Measurements from ENCODE around the gene OR13H1. TPM values are rescaled to one million over a fixed set of nuclear protein-coding genes. Genes with fewer than 3 reads are reported as not detected.
"Not testable (repeated sequence)": the region's sequence is repeated elsewhere in the genome, so short reads cannot be mapped to it uniquely, and the experiment has no call there.

The OR13H1 gene, protein sequence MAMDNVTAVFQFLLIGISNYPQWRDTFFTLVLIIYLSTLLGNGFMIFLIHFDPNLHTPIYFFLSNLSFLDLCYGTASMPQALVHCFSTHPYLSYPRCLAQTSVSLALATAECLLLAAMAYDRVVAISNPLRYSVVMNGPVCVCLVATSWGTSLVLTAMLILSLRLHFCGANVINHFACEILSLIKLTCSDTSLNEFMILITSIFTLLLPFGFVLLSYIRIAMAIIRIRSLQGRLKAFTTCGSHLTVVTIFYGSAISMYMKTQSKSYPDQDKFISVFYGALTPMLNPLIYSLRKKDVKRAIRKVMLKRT
- not detected in 2 replicates for total RNA-seq

DNA sequence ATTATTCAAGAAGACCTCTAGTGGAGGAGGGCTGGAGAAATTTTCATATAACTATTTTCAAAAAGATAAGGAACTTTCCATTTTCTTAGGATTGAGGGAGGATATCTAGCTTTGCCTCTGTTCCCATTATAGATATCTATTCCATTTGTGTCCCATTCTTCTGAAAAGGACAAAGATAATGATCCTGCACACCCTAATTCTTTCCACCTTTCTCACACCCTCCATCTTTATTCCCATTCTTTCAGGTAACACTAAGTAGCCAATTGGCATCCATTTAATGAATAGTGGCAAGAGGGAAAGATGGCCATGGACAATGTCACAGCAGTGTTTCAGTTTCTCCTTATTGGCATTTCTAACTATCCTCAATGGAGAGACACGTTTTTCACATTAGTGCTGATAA, at the start of gene OR13H1:
Gene OR13H1, plus strand, starts transcription at position 301 of the 400 bp plus-strand sequence. Its CDS starts 0 bp downstream, at position 301.
- intact Hi-C loops (cut with micrococcal nuclease): no loop called here

DNA sequence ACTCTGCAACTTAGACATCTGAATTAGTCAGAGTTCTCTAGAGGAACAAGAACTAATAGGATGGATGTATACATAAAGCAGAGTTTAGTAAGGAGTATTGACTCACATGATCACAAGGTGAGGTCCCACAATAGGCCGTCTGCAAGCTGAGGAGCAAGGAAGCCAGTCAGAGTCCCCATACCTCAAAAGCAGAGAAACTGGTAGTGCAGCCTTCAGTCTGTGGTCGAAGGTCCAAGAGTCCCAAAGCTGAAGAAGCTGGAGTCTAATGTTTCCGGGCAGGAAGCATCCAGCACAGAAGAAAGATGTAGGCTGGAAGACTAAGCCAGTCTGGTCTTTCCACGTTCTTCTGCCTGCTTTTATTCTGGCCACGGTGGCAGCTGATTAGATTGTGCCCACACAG, 42.3 kb upstream of the OR13H1 start:
- intact Hi-C loops (cut with micrococcal nuclease): not testable (repeated sequence)

DNA sequence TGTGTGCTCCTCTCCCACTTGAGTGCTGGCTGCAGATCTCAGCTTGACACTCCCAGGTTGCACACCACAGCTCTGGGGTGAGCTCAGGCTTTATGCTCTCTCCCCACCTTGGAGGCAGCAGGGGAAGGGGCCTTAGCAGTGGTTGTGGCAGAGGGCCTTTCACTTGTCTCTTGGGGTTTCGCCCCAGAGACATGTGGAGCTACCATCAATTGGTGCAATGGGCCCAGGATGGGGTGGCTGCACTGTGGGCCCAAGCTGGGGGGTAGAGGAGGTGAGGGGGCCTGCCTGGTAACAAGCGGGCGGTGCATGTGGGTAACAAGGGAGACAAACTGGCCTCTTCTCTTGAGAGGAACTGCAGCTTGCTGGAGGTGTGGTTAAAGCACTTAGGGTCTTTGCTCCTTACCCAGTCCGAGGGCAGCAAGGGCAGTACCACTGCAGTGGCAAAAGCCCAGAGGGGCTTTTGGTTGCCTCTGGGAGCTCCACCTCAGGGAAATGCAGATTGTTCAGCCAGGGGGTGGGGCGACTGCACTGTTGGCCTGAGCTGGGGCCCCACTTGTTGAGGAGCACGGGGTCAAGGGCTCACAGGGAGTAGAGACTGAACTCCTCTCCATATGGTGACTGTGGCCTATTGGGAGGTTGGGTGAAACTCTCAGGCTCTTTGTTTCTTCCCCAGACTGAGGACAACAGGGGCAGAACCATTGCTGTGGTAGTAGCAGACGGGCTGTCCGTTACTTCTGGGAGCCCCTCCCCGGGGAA, 30.5 kb upstream of the OR13H1 start:
- intact Hi-C loops (cut with micrococcal nuclease): no loop called here

DNA sequence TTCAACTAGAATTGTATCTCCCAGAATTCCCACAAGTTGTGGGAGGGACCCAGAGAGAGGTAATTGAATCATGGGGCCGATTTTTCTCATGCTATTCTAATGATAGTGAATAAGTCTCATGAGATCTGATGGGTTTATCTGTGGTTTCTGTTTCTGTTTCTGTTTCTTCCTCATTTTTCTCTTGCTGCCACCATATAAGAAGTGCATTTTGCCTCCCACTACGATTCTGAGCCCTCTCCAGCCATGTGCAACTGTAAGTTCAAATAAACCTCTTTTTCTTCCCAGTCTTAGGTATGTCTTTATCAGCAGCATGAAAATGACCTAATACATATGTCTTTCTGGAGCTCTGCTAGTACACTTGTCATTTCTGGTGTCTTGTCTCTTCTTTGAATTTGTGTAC, 22.1 kb upstream of the OR13H1 start:
- intact Hi-C loops (cut with micrococcal nuclease): no loop called here

DNA sequence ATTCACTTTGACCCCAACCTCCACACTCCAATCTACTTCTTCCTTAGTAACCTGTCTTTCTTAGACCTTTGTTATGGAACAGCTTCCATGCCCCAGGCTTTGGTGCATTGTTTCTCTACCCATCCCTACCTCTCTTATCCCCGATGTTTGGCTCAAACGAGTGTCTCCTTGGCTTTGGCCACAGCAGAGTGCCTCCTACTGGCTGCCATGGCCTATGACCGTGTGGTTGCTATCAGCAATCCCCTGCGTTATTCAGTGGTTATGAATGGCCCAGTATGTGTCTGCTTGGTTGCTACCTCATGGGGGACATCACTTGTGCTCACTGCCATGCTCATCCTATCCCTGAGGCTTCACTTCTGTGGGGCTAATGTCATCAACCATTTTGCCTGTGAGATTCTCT, 344 bp downstream of the OR13H1 start:
- intact Hi-C loops (cut with micrococcal nuclease): no loop called here

DNA sequence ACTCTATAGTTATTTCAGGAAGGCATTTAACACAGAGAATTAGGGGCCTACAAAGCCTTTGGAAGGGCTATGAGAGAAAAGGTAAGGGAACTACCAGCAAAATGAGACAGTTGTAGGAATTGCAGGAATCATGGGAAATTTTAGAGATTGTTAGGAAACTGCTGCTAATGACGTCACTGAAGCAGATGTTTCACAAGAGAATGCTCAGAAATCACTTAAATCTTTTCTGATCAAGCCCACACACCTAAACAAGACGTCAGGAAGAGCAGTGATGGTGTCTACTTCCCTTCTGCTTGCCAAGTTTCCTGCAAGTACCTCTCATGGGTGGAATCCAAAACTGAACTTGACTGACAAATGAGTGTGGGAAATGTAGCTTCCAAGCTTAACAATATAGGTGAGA, 5.1 kb downstream of the OR13H1 start:
- intact Hi-C loops (cut with micrococcal nuclease): no loop called here

DNA sequence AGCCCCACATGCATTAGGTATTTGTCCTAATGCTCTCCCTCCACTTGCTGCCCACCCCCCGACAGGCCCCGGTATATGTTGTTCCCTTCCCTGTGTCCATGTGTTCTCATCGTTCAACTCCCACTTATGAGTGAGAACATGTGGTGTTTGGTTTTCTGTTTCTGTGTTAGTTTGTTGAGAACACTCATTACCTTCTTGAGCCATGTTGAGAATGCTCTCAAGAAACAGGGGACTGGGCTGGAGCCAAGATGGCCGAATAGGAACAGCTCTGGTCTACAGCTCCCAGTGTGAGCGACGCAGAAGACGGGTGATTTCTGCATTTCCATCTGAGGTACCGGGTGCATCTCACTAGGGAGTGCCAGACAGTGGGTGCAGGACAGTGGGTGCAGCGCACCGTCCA, 8.6 kb downstream of the OR13H1 start:
- intact Hi-C loops (cut with micrococcal nuclease): not testable (repeated sequence)

DNA sequence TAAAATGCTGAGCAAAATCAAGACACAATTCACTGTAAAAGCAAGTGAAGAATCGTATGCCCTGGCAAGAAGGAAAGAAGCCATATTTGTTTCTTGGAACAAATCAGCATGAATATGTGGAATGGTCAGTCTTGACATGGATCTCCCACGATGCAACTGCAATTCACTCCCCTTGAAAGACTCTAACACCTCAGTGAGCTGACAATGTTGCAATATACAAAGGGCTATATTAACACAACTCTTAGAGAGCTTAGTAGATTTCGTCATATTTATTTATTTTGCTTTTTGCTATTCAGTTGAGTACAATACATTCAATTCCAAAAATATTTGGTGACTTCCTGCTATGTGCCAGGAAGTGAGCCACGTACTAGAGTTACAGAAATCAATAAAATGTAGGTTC, 14.7 kb downstream of the OR13H1 start:
- intact Hi-C loops (cut with micrococcal nuclease): no loop called here

DNA sequence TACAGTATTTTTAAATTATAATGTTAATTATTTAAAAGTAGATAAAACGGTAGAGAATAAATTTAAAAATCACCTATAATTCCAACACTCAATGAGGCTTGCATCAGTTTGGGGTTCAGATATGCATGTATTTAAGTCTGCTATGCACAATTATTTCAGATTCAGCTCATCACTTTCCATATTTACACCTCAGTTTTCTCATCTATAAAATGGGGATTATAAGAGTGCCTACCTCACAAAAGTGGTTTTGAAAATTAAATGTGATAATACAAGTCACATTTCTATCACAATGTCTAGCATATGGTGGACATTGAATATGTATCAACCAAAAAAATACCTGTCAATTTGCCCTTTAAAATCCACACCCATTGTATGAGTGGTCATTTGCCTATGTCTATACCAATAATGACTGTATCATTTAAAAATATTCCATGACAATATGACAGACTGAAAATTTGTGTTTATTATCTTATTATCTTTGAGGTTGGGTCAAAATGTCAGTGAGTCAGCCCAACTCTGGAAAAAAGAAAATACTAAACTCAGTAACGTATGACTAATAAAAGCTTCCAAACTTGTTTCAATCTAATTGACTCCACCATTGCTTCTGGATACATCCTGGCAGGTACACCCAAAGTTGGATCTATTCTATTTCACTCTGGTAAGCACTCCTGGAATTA, 20.8 kb downstream of the OR13H1 start:
- intact Hi-C loops (cut with micrococcal nuclease): no loop called here

DNA sequence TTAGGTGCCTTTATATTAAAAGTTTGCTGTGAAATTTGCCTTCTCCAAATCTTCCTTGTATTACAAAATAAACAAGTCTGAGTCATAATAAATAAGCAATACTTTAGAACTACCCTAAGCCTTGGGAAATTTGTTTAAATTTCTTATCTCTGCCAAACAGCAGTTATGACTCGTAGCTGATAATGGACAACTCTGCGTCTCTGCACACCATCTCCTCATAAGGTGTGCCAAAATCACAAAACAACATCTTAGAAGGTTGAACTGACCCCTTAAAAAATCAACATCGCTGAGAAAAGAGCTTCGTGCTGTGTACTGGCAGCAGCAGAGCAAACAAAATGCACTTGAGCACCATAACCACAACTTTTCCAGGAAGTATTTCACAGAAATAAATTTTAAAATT, 22.0 kb downstream of the OR13H1 start:
- intact Hi-C loops (cut with micrococcal nuclease): no loop called here

DNA sequence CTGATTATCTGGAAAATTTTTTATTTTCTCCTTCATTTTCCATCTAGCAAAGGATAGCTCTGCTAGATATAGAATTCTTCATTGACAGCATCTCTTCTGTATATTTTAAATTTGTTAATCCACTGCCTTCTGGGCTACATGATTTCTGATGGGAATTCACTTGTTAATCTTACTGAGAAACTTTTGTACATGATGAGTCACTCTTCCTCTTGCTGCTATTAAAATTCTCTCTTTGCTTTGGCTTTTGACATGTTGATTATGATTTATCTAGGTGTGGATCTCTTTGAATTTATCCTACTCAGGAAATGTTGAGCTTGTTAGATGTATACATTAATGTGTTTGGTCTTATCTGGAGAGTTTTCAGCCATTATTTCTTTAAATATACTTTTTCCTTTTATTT, 27.5 kb downstream of the OR13H1 start:
- intact Hi-C loops (cut with micrococcal nuclease): no loop called here

DNA sequence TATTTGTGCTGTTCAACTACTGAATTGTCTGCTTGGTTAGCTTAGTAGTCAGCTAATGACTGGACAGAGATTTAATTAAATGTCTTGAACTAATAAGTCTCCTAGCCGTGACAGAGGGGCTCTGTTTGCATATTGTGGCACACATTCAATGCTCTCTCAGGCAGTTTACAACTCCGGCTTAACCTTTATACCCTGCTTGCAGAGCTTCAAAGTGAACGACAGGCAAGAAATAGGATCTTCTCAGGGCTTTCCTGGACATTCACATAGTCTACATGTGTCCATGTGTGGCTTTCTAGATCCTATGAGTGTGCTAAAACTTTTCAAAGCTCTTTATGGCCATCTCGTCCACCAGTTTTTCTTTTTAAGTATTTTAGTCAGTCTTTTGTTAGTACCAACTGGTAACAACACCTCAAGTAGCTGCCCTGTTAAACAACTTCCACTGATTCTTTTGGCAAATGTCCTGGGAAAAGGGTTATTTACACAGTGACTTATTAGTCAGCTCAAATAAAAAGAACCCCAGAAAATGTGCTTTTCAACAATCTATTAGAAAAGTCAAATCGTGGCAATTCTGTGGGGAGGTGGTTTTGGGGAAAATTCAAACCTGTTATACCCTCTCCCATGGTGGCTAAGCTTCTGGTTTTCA, 28.6 kb downstream of the OR13H1 start:
- intact Hi-C loops (cut with micrococcal nuclease): no loop called here

DNA sequence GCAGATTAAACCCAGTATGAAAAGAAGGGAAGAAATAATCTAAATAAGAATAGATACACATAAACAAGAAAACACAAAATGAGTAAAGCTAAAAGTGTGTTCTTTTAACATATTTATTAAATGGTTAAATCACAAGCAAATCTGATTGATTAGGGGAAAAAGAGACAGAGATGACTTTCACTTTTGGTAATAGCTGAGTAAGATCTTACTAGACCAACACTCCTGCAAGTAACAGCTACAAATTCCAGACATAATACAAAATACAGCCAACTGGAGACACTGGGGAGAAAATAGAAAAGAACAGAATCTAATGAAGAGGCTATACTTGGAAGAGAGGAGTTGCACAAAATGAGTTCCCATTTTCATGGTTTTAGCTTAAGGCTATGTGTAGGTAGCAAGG, 33.5 kb downstream of the OR13H1 start:
- intact Hi-C loops (cut with micrococcal nuclease): no loop called here

DNA sequence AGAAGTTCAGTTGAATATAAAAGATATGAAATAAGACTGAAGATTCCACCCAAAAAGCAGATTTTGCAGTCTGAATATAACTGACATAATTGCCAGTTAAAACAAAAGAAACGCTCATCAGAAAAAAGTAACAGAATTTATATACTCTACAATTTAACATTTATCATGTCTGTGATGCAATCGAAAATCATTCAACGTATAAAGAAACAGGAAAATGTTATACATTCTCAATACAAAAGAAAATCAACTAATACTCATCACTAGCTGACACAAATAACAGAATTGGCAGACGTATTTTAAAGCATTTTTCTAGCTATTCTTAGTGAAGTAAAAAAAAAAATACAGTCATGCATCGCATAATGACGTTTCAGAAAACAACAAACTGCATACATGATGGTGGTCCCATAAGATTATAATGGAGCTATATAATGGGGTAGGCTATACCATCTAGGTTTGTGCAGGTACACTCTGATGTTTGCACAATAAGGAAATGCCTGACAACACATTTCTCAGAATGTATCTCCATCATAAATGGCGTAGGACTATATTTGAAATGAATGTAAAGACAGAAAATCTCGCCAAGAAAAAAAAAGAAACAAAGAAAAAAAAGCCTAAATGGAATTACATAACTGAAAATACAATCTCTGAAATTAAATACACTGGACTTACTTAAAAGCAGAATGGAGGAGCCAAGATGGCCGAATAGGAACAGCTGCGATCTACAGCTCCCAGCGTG, 34.3 kb downstream of the OR13H1 start:
- intact Hi-C loops (cut with micrococcal nuclease): no loop called here

DNA sequence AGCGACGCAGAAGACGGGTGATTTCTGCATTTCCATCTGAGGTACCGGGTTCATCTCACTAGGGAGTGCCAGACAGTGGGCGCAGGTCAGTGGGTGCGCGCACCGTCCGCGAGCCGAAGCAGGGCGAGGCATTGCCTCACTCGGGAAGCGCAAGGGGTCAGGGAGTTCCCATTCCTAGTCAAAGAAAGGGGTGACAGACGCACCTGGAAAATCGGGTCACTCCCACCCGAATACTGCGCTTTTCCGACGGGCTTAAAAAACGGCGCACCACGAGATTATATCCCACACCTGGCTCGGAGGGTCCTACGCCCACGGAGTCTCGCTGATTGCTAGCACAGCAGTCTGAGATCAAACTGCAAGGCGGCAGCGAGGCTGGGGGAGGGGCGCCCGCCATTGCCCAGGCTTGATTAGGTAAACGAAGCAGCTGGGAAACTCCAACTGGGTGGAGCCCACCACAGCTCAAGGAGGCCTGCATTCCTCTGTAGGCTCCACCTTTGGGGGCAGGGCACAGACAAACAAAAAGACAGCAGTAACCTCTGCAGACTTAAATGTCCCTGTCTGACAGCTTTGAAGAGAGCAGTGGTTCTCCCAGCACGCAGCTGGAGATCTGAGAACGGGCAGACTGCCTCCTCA, 35.0 kb downstream of the OR13H1 start:
- intact Hi-C loops (cut with micrococcal nuclease): not testable (repeated sequence)

DNA sequence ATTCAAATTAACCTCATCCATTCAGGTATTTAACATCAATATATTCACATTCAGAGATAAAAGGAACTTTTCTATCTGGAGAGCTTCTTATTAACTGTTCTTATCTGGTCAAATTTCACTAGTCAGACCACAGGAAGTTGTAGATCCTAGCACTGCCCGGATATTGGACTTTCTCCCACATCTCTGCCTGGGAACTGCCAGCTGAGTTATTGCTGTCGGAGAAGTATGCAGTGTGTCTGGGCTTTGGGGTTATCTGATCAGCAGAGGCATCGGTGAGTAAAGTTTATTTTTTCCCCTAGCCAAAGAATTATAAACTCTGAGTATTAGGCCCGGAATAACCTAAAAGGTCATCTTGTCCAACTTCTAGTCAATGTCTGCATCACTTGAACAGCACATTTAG, 45.1 kb downstream of the OR13H1 start:
- intact Hi-C loops (cut with micrococcal nuclease): no loop called here

Data from T-helper 1 cell treated with Interleukin-12 subunit alpha and Interleukin-12 subunit beta and Interleukin-4 antibody, amounts not matched to agents 30 ng/mL and 1 ng/mL, for 36 hours (primary cell).